Erythroblast (primary cell): ENCODE data around the gene GALNT4.

Experiments
- GATA1 ChIP-seq: IDR thresholded peaks from 2 replicates; pipeline ENCODE4 v1.6.1; 2011; ENCODE audit warnings: low read depth, mild to moderate bottlenecking, control low read depth, low read length, moderate library complexity
- POLR2A ChIP-seq: IDR thresholded peaks from 2 replicates; pipeline ENCODE4 v1.6.1; 2011; ENCODE audit warnings: mild to moderate bottlenecking, low read length

DNA sequence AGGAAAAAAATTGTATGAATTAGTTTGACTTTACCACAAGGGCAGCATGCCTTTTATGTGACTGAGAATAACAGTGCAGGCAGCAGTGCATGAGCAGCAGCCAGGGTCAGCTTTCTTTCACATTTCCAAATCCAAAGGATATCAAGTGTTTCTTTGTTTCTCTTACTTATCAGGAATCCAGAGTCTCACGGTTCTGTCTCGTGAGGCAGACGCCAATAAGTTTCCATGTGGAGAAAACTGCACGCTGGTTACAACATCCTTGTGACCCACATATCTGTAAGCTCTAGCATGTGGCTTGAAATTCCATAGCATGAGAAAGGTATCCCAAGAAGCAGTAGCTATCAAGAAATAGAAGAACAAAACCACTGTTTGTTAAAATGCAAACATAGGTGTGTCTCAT is 27.6 kb downstream of the GALNT4 start:
- TF ChIP-seq POLR2A (no peak), GATA1 (no peak)
